Right cardiac atrium (tissue), 5 donors: Measurements from ENCODE around the gene SLX9. TPM values are rescaled to one million over a fixed set of nuclear protein-coding genes. Genes with fewer than 3 reads are reported as not detected.

Source experiments
- ATAC-seq, 2 donors: fragments of 200-7000 bp; cut with Tn5 transposase; one replicate each; pipeline versions ENCODE4 v1.8.0 to v1.9.1; 2020; ENCODE audit warnings: moderate library complexity in 2 of 2, mild to moderate bottlenecking in 1 of 2
- DNase-seq, 3 donors: peaks; one replicate each; pipeline ENCODE4 v3.0.0-alpha.2; 2020
- H3K27ac ChIP-seq: one replicate; pipeline ENCODE4 v1.5.1; 2013; ENCODE audit warnings: mild to moderate bottlenecking, low read length, control low read depth, moderate library complexity
- H3K27me3 ChIP-seq: one replicate; pipeline ENCODE4 v1.6.1; 2013; ENCODE audit not compliant: control insufficient read depth, insufficient read depth
- H3K4me1 ChIP-seq: one replicate; pipeline ENCODE4 v1.6.1; 2013; ENCODE audit warnings: low read length; ENCODE audit not compliant: control insufficient read depth, insufficient read depth
- H3K4me3 ChIP-seq: one replicate; pipeline ENCODE4 v1.5.1; 2013; ENCODE audit warnings: low read length, control low read depth
- H3K9me3 ChIP-seq: one replicate; pipeline ENCODE4 v1.6.1; 2013; ENCODE audit warnings: low read length; ENCODE audit not compliant: control insufficient read depth
- WGBS: extraction: QIAGEN DNeasy Blood & Tissue Kit; methylation state at CpG from one replicate; pipeline ENCODE4 v1.1.7; 2013; 5-methylcytosine and 5-hydroxymethylcytosine counted together
- intact Hi-C, 4 donors: fragments of 100-400 bp; cut with DNase I; formaldehyde crosslinking; loops; one replicate each; pipeline versions ENCODE4 v1.11.0 to v1.14.0; 2022 to 2023
- polyA plus RNA-seq: library from polyadenylated mRNA; stranded (reverse); fragments of 200-250 nt; gene quantifications from one replicate; pipeline ENCODE4 v1.2.3, GENCODE V29; 2013
- total RNA-seq, 4 donors: library from RNA; stranded (reverse); fragmentation: NEBNext Ultra II Directional; extraction: Animal tissue kit (Norgen Biotek cat#: 25700); gene quantifications; one replicate each; pipeline ENCODE4 v1.2.1, GENCODE V29; 2021
- donor health status: healthy with polysubstance abuse.
- donor health status: DM: no; HTN: yes; CAD: no.
- donor health status: DM: no; HTN: no; CAD: no.
- donor health status: DM: no; HTN: yes; CAD: no; lungs with severe emphysema.
- donor health status: DM: yes; HTN: yes; CAD: no.

Gene SLX9
- total and polyA plus RNA-seq, 5 donors, result 19.2 to 26.5 (median 25.1) TPM

DNA sequence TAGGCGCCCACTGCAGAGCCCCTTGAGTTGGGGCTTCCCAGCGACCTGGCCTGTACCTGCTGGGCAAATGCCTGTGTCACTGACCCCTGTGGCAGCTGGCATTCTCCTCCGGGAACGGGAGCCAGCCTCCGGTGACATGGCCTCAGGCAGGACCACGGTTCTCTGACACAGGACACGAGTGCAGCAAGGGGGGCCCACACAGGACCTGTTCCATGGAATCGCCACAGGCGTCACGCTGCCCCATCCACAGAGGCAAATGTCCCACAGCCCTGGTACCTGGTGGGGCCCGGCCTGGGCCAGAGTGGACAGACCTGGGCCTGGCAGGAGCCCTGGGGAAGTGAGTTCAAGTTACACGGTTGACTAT lies 21.7 kb upstream of the SLX9 start:
- H3K9me3 ChIP-seq, result no peaks in the 10 kb centered on the region
- ATAC-seq (no peak), DNase-seq (peak in 2 of 3 donors; percentile 38 to 48)
- no peaks in the 10 kb centered on the region for H3K27me3 ChIP-seq
- no peak overlapping the region for H3K4me3 ChIP-seq
- H3K4me1 ChIP-seq, result no peaks in the 10 kb centered on the region
- H3K27ac ChIP-seq, result no peak overlapping the region
- intact Hi-C loops, result no loop called here
- WGBS, result 73% methylated on average over 12 of the region's 12 CpGs

DNA sequence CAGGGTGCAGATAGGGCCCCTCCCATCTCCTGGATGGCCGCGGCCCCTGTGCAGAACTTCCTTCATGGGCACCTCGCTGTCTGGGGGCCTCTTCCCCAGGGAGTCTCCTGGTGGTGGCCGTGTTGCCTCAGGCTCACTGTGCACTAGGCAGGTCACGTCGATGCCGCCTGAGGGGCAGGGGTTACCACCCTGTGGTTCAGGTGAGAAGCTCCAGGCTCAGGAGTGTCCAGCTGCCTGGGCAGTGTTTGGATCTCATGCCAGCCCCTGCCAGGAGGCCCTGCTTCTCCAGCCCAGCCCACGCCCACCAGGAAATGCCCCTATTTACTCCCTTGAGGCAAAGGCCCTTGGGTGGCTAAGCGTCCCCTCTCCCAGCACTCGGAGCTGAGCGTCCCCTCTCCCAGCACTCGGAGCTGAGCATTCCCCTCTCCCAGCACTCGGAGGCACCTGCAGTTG lies 21.2 kb upstream of the SLX9 start:
- H3K9me3 ChIP-seq, result no peaks in the 10 kb centered on the region
- intact Hi-C loops, result no loop called here
- no peak overlapping the region for H3K4me3 ChIP-seq
- DNase-seq, result peak in 2 of 3 donors; percentile 22 to 28
- no peaks in the 10 kb centered on the region for H3K4me1 ChIP-seq
- H3K27me3 ChIP-seq, result no peaks in the 10 kb centered on the region
- no peak for ATAC-seq
- no peak overlapping the region for H3K27ac ChIP-seq
- WGBS, result 46% methylated on average over 13 of the region's 13 CpGs

DNA sequence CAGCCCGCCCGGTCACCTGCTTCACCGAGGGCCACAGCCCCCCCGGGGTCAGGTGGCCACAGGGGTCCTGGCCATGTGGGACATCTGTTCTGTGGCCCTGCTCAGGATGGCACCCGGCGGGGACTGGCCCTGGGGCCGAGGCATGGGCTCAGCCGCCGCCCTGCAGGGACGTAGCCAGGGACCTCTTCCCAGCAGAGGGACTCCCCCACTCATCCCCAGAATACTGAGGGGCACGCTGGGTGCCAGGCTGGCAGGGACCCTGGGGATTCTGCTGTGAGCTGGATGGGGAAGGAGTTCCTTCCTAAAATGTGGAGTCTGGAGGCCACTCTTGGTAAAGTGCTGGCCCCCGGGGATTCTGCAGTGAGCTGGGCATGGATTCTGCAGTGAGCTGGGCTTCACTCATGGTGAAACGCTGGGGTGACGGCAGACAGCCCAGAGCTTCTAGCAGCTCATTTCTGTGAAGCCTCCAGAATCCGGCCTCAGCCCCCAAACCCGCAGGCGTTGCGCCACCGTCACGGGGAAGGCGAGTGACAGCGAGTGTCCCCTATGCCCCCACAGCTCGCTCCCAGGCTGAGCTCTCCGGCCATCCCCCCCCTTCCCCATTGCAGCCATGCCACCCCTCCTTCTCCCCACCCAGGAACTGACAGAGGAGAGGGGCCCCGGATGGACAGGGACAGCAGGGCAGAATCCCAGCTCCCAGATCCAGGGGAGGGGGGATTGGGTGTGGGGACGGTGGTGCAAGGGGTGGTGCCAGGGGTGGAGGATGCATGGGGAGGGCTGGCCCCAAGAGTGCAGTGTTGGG lies 20.5 kb upstream of the SLX9 start:
- intact Hi-C loops, result no loop called here
- Histone ChIP-seq H3K27me3 (no peaks in the 10 kb centered on the region), H3K27ac (no peak overlapping the region), H3K9me3 (no peaks in the 10 kb centered on the region), H3K4me3 (peak overlapping the region; percentile 6), H3K4me1 (no peaks in the 10 kb centered on the region)
- ATAC-seq (peak in 1 of 2 donors; percentile 15), DNase-seq (peak in 2 of 3 donors; percentile 64 to 68)
- WGBS, result 40% methylated on average over 22 of the region's 26 CpGs

DNA sequence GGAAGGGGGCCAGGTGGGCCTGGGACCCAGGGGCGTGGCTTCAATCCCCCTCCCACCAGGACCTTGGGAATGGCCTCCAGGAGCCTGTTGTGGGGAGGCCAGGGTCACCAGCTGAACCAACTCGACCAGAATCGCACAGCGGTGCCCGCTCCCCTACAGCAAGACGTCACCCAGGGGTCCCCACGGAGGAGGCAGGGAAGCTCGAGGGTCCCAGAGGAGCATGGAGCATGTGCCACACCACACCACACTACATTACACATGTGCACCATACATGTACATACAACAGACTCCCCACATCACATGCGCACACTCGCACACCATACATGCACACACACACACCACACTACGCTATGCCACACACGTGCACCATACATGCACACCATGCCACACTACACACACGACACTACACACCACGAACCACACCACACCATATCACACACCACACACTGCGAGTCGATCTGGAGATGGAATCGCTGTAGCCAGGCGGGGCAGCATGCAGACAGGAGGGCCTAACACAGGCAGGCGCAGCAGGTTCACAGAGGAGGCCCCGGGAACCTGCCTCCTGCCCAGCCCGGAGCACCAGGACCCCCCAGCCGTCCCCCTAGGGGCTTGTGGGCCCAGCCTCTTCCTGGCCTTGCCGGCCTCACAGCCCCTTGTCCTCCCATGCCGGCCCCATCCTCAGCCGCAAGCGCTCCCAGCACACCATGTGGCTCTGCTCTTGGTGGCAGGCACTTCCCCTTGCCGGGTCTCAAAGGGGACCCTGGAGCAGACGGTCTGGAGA lies 19.7 kb upstream of the SLX9 start:
- H3K27ac ChIP-seq, result no peak overlapping the region
- 58% methylated on average over 28 of the region's 28 CpGs for WGBS
- H3K4me1 ChIP-seq, result no peaks in the 10 kb centered on the region
- peak in 2 of 3 donors; percentile 47 to 63 for DNase-seq
- H3K9me3 ChIP-seq, result no peaks in the 10 kb centered on the region
- H3K4me3 ChIP-seq, result peak overlapping the region; percentile 6
- intact Hi-C loops, result no loop called here
- ATAC-seq, result peak; percentile 24 to 36
- no peaks in the 10 kb centered on the region for H3K27me3 ChIP-seq

DNA sequence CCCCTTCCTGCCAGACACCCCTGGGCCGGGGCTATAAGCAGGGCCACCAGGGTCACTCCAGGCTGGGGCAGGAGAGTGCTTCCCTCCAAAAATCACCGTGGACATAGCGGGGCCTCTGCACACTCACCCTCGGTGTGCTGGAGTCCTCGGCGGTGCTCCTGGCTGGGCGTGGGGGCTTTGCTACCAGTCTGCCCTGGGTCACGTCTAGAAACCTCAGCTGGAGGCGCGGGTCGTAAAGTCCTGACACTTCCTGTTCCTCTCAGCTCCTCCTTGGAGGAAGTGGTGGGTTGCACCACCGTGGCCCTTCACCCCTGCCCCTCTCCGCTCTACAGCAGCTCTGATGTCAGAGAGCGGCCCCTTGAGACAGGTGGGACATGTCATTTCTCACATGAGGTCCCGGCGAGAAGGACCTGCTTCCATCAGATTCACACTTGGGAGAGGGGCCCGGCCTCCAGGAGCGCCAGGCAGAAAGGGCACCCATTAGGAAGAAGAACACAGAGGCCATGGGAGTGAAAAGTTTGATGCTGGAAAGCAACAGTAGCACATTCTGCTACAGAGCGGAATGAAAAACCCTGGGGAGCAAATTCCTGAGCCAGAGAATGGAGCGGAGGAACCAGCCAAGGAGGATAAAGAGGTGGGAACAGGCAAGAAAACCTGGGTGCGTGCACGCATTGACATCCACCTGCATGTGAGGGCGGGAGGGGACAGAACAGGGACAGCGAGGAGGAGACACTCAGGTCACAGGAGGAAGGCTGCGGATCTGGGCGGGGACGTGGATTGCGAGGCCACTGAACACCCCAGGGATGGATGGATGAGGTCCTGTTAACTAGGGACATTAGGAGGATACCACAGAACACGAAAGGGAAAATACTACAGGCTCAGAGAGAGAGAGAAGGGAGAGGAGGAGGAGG lies 18.9 kb upstream of the SLX9 start, which contains the start of gene ITGB2:
Gene ITGB2 (minus strand): TSS at position 206 of the 911 bp plus-strand sequence. CDS start 10,117 bp downstream, outside the sequence.
- Histone ChIP-seq H3K27me3 (no peaks in the 10 kb centered on the region), H3K4me3 (peak within 1 kb of the TSS; percentile 6), H3K9me3 (no peaks in the 10 kb centered on the region), H3K27ac (no peak within 1 kb of the TSS), H3K4me1 (no peaks in the 10 kb centered on the region)
- intact Hi-C loops, result no loop called here
- ATAC-seq (peak; percentile 63 to 66), DNase-seq (peak; percentile 54 to 86 (median 83))
- WGBS, result 44% methylated on average over 29 of the region's 29 CpGs

DNA sequence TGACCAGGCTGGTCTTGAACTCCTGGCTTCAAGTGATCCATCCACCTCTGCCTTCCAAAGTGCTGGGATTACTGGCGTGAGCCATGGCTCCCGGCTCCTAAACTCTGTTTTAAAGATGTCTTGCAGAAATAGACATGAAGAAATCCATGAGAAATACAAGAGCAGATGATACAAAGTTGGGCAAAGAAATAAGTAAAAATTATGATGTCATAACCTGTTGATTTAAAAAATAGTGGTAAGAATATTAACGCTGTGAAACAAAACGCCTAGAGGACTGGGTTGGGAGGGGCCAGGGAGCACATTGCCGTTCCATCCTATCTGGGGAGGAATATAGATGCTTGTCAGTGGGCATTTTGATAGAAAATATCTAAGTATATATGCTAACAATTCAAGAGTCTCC lies 17.9 kb upstream of the SLX9 start:
- H3K27me3 ChIP-seq, result no peaks in the 10 kb centered on the region
- intact Hi-C loops, result no loop called here
- DNase-seq (no peak), ATAC-seq (no peak)
- 71% methylated on average over 5 of the region's 5 CpGs for WGBS
- H3K4me3 ChIP-seq, result no peak overlapping the region
- H3K27ac ChIP-seq, result no peak overlapping the region
- H3K4me1 ChIP-seq, result no peaks in the 10 kb centered on the region
- H3K9me3 ChIP-seq, result no peaks in the 10 kb centered on the region

DNA sequence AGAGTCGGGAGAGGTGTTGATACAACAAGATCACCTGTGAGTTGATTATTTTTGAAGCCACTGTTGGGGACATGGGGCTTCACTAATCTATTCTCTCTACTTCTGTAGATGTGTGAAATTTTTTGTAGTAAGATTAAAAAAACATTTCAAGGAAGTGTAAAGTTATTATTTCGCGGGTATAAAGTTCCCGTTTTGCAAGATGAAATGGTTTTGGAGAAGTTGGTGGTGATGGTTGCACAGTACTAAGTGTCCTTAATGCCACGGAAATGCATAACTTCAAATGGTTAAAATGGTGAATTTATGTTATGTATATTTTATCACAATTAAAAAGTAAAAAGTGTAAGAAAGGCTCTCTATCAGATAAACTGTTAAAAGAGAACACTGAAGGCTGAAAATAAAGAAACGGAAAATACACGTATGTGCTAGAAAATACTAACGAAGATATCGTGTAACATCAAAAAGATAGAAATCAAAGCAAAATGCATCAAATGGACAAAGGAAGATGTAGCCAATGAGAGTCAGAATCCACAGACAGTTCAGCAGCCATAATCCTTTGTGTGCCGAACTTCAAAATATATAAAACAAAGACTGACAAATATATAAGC lies 16.2 kb upstream of the SLX9 start:
- no peaks in the 10 kb centered on the region for H3K27me3 ChIP-seq
- ATAC-seq, result no peak
- H3K4me3 ChIP-seq, result no peak overlapping the region
- DNase-seq, result no peak
- no peaks in the 10 kb centered on the region for H3K9me3 ChIP-seq
- intact Hi-C loops, result no loop called here
- H3K4me1 ChIP-seq, result no peaks in the 10 kb centered on the region
- 81% methylated on average over 10 of the region's 10 CpGs for whole genome bisulfite sequencing
- H3K27ac ChIP-seq, result no peak overlapping the region

DNA sequence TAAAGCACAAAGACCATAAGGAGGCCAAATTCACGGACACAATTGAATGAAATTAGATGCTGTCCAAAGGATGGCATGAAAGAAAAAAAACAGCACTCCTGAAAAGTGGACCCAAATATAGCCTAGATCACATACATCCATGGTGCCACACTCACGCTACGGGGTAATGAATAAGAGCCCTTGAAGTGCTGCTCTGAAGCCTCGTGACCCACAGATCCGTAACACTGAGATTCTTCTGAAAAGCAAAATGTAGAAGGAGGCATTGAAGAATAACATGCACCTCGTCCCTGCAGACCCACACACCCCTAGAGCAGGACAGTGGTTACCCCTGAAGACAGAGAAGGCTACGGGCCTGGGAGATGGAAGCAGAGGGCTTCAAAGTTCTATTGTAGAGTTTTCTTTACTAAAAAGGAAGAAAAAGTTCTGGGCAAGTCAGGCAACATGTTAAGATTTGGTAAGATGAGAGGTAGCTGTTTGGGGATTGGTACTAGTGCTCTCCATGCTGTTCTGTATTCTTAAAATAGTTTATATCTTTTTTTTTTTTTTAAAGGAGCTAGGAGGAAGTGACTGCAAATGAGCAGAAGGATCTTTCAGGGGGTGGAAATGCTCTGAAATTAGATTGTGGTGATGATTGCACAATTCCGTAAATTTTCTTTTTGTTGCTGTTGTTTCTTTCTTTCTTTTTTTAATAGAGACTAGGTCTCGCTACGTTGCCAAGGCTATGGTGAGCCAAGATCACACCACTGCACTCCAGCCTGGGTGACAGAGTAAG lies 15.0 kb upstream of the SLX9 start:
- 64% methylated on average over 10 of the region's 10 CpGs for WGBS
- Histone ChIP-seq H3K27me3 (no peaks in the 10 kb centered on the region), H3K27ac (no peak overlapping the region), H3K4me1 (no peaks in the 10 kb centered on the region), H3K4me3 (no peak overlapping the region), H3K9me3 (no peaks in the 10 kb centered on the region)
- no peak for ATAC-seq
- DNase-seq, result no peak
- intact Hi-C loops, result no loop called here

DNA sequence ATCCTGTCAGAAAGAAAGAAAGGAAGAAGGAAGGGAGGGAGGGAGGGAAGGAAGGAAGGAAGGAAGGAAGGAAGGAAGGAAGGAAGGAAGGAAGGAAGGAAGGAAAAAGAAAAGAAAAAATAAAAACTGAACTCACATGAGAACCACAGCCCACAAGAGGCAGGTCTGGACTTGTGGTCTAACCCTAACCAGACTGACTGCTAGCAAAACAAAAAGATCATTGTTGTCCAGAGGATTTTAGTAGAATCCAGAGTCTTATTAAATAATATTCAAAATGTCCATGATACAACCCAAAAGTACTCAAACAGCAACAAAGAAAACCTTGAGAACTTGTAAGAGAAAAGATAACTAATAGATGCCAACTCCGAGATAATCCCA lies 14.5 kb upstream of the SLX9 start:
- Histone ChIP-seq H3K27ac (no peak overlapping the region), H3K27me3 (no peaks in the 10 kb centered on the region), H3K4me1 (no peaks in the 10 kb centered on the region), H3K9me3 (no peaks in the 10 kb centered on the region), H3K4me3 (no peak overlapping the region)
- ATAC-seq (no peak), DNase-seq (no peak)
- intact Hi-C loops, result no loop called here
- 82% methylated on average over 1 of the region's 1 CpG for WGBS
